OCI-LY7 (cell line): ENCODE data around the gene NAALAD2. TPM values are rescaled to one million over a fixed set of nuclear protein-coding genes. Genes with fewer than 3 reads are reported as not detected.

Source experiments
- BruUV-seq: library from RNA; stranded (reverse); fragments of 400-500 nt; replicated peaks from 2 replicates; lab custom pipeline; 2021; lab: Mats Ljungman, UMichigan
- CTCF ChIA-PET: fragments of 300-600 bp; sonication (Branson Sonifier 250); formaldehyde crosslinking; loops from one replicate; lab custom pipeline; 2022; ENCODE audit warnings: antibody characterized with exemption; ENCODE audit not compliant: unreplicated experiment; lab: Charles Lee
- POLR2A ChIA-PET: fragments of 300-600 bp; sonication (Branson Sonifier 250); formaldehyde crosslinking; loops from one replicate; lab custom pipeline; 2022; ENCODE audit warnings: antibody characterized with exemption; lab: Charles Lee
- DNase-seq: peaks from one replicate; pipeline ENCODE4 v3.0.0-alpha.2; 2015; ENCODE audit warnings: low spot score
- H2AFZ ChIP-seq: fragments of 200-600 bp; sonication (generic), shearing (Covaris generic); 2 replicates; pipeline ENCODE4 v1.6.1; 2014; ENCODE audit warnings: mild to moderate bottlenecking, antibody characterized with exemption, low read length, moderate library complexity
- H3K27ac ChIP-seq: fragments of 200-600 bp; sonication (generic); 2 replicates; pipeline ENCODE4 v1.5.1; 2014; ENCODE audit warnings: mixed run types, low read depth, mild to moderate bottlenecking, moderate library complexity, low read length, inconsistent platforms; ENCODE audit not compliant: poor library complexity, severe bottlenecking
- H3K36me3 ChIP-seq: fragments of 200-600 bp; sonication (generic); 2 replicates; pipeline ENCODE4 v1.6.1; 2014; ENCODE audit warnings: mild to moderate bottlenecking, antibody characterized with exemption, low read length, moderate library complexity, mixed read lengths; ENCODE audit not compliant: insufficient read depth
- H3K4me1 ChIP-seq: fragments of 200-600 bp; sonication (generic); 2 replicates; pipeline ENCODE4 v1.5.1; 2014; ENCODE audit warnings: mild to moderate bottlenecking, low read length; ENCODE audit not compliant: insufficient read depth, poor library complexity, severe bottlenecking
- H3K4me2 ChIP-seq: fragments of 200-600 bp; sonication (generic); 2 replicates; pipeline ENCODE4 v1.6.1; 2014; ENCODE audit warnings: mild to moderate bottlenecking, low read length
- H3K4me3 ChIP-seq: fragments of 200-600 bp; sonication (generic); 2 replicates; pipeline ENCODE4 v1.5.1; 2014; ENCODE audit warnings: mild to moderate bottlenecking, low read depth, low read length; ENCODE audit not compliant: poor library complexity, severe bottlenecking
- H3K79me2 ChIP-seq: fragments of 200-600 bp; sonication (generic); 2 replicates; pipeline ENCODE4 v1.6.1; 2016; ENCODE audit warnings: low read depth, mild to moderate bottlenecking, low read length, moderate library complexity, mixed read lengths; ENCODE audit not compliant: insufficient read depth
- H3K9me2 ChIP-seq: fragments of 200-600 bp; sonication (generic); 2 replicates; pipeline ENCODE4 v1.6.1; 2016; ENCODE audit warnings: mild to moderate bottlenecking, low read length, mixed read lengths; ENCODE audit not compliant: insufficient read depth
- H3K9me3 ChIP-seq: fragments of 200-600 bp; sonication (generic); 2 replicates; pipeline ENCODE4 v1.6.1; 2014; ENCODE audit warnings: mild to moderate bottlenecking, mixed run types, low read length, mixed read lengths
- H4K20me1 ChIP-seq: fragments of 200-600 bp; sonication (generic); 2 replicates; pipeline ENCODE4 v1.6.1; 2014; ENCODE audit warnings: mild to moderate bottlenecking, antibody characterized with exemption, low read length, moderate library complexity, mixed read lengths; ENCODE audit not compliant: insufficient read depth
- EZH2phosphoT487 ChIP-seq: fragments of 200-600 bp; sonication (generic); IDR thresholded peaks from 2 replicates; pipeline ENCODE4 v1.6.1; 2018; ENCODE audit warnings: low read depth, borderline replicate concordance, mild to moderate bottlenecking, mixed run types, antibody characterized with exemption, low read length, moderate library complexity, mixed read lengths
- intact Hi-C: fragments of 100-400 bp; cut with micrococcal nuclease; formaldehyde crosslinking; loops from one replicate; pipeline ENCODE4 v1.10.0; 2022; ENCODE audit not compliant: unreplicated experiment
- total RNA-seq, 2 experiments: library from RNA; depleted of rRNA in 1 of 2; stranded (reverse); fragments of >200 nt in 1 of 2; shearing (Covaris generic) in 1 of 2; gene quantifications; 2 replicates each; pipeline ENCODE4 v1.2.3, GENCODE V29; 2014 to 2022
- TF ChIP-seq, protein P1 (sequence below): fragments of 200-600 bp; sonication (generic); conservative IDR thresholded peaks from 2 replicates; pipeline ENCODE4 v1.5.1; 2014; ENCODE audit warnings: mild to moderate bottlenecking, antibody characterized with exemption, low read length, moderate library complexity, mixed read lengths

NAALAD2 gene
- total RNA-seq, 2 experiments from 2014 or later: not detected

GRCh38 chr11:90202342-90202741, 67.9 kb downstream of the NAALAD2 start:
- Histone ChIP-seq H3K9me3 (no peaks in the 10 kb centered on the region), H3K9me2 (no peaks in the 10 kb centered on the region), H2AFZ (no peak overlapping the region), H3K79me2 (peaks cover 21% of the 10 kb centered on the region; the same call in 1 of the 2 replicates), H4K20me1 (no peaks in the 10 kb centered on the region; the same call in 1 of the 2 replicates), H3K27ac (no peak overlapping the region), H3K4me3 (no peak overlapping the region), H3K4me2 (no peak overlapping the region), H3K36me3 (peaks cover 96% of the 10 kb centered on the region), H3K4me1 (peaks cover 12% of the 10 kb centered on the region)
- DNase-seq: no peak
- ChIA-PET POLR2A (interaction anchor here (1.0 kb wide), 1 partner anchor 12 kb away, joined by 3 read pairs; no protein-coding TSS in a partner anchor), CTCF (no interaction called here)
- no TSS peak for BruUV-seq
- TF ChIP-seq, protein P1, sequence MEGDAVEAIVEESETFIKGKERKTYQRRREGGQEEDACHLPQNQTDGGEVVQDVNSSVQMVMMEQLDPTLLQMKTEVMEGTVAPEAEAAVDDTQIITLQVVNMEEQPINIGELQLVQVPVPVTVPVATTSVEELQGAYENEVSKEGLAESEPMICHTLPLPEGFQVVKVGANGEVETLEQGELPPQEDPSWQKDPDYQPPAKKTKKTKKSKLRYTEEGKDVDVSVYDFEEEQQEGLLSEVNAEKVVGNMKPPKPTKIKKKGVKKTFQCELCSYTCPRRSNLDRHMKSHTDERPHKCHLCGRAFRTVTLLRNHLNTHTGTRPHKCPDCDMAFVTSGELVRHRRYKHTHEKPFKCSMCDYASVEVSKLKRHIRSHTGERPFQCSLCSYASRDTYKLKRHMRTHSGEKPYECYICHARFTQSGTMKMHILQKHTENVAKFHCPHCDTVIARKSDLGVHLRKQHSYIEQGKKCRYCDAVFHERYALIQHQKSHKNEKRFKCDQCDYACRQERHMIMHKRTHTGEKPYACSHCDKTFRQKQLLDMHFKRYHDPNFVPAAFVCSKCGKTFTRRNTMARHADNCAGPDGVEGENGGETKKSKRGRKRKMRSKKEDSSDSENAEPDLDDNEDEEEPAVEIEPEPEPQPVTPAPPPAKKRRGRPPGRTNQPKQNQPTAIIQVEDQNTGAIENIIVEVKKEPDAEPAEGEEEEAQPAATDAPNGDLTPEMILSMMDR: no peak
- no peak for TF ChIP-seq EZH2phosphoT487
- intact Hi-C loops: no loop called here

- peaks cover 97% of the 10 kb centered on the region for H3K36me3 ChIP-seq
- no peak overlapping the region for H3K27ac ChIP-seq
- H3K79me2 ChIP-seq: peaks cover 23% of the 10 kb centered on the region; the same call in 1 of the 2 replicates
- H3K9me3 ChIP-seq: no peaks in the 10 kb centered on the region
- H3K9me2 ChIP-seq: no peaks in the 10 kb centered on the region
- H3K4me3 ChIP-seq: no peak overlapping the region
- no TSS peak for BruUV-seq
- H3K4me1 ChIP-seq: peaks cover 12% of the 10 kb centered on the region
- intact Hi-C loops: no loop called here
- H3K4me2 ChIP-seq: no peak overlapping the region
- ChIA-PET CTCF (no interaction called here), POLR2A (interaction anchor here (0.6 to 1.5 kb wide), 6 partner anchors 10 to 639 kb away, joined by 3 to 7 read pairs (median 4); no protein-coding TSS in a partner anchor)
- no peak overlapping the region for H2AFZ ChIP-seq
- DNase-seq: no peak
- H4K20me1 ChIP-seq: no peaks in the 10 kb centered on the region; the same call in 1 of the 2 replicates
- TF ChIP-seq EZH2phosphoT487: no peak
- TF ChIP-seq, protein P1: no peak
Observed at GRCh38 chr11:90204407-90204806, 69.9 kb downstream of the NAALAD2 start.
